H1 (cell line): ENCODE results near the gene SPATA13. TPM values are rescaled to one million over a fixed set of nuclear protein-coding genes. Genes with fewer than 3 reads are reported as not detected.

Experiments
- CTCF ChIA-PET: fragments of 300-600 bp; sonication (Branson Sonifier 250); formaldehyde crosslinking; loops from one replicate; lab custom pipeline; 2021; ENCODE audit not compliant: partially characterized antibody; lab: Charles Lee
- POLR2A ChIA-PET: fragments of 300-600 bp; sonication (Branson Sonifier 250); formaldehyde crosslinking; loops from one replicate; lab custom pipeline; 2021; ENCODE audit warnings: inconsistent platforms; ENCODE audit not compliant: partially characterized antibody; lab: Charles Lee
- DNase-seq, 2 experiments: peaks; one replicate each; pipeline versions ENCODE4 v3.0.0 to v3.0.0-alpha.2; 2010 to 2022; ENCODE audit warnings: low spot score in 2 of 2, low read depth in 1 of 2, mixed read lengths in 1 of 2
- FAIRE-seq: peaks from 2 replicates; lab custom pipeline; 2011; peaks lifted over from hg19 to GRCh38; lab: Jason Lieb, UNC
- H2AFZ ChIP-seq: 2 replicates; pipeline ENCODE4 v1.8.1; 2012; ENCODE audit warnings: low read length, inconsistent platforms
- H2AK5ac ChIP-seq: 2 replicates; pipeline ENCODE4 v1.6.1; 2013; ENCODE audit warnings: low read depth, low read length
- H2BK120ac ChIP-seq: replicated peaks from 2 replicates; pipeline ENCODE3; 2013; ENCODE audit warnings: low read depth, low read length, inconsistent platforms
- H2BK12ac ChIP-seq: 2 replicates; pipeline ENCODE4 v1.6.1; 2013; ENCODE audit warnings: low read depth, low read length
- H2BK15ac ChIP-seq: 2 replicates; pipeline ENCODE4 v1.6.1; 2013; ENCODE audit warnings: low read length
- H2BK20ac ChIP-seq: 2 replicates; pipeline ENCODE4 v1.6.1; 2013; ENCODE audit warnings: low read length
- H2BK5ac ChIP-seq: 2 replicates; pipeline ENCODE4 v1.6.1; 2013; ENCODE audit warnings: low read depth, low read length
- H3K14ac ChIP-seq: 2 replicates; pipeline ENCODE4 v1.6.1; 2013; ENCODE audit warnings: inconsistent platforms; ENCODE audit not compliant: insufficient read length
- H3K18ac ChIP-seq: 2 replicates; pipeline ENCODE4 v1.6.1; 2013; ENCODE audit warnings: low read length; ENCODE audit errors: extremely low read depth
- H3K23ac ChIP-seq: 2 replicates; pipeline ENCODE4 v1.6.1; 2013; ENCODE audit warnings: inconsistent platforms; ENCODE audit not compliant: insufficient read length
- H3K23me2 ChIP-seq: 2 replicates; pipeline ENCODE4 v1.6.1; 2013; ENCODE audit warnings: low read depth, low read length
- H3K27ac ChIP-seq: 2 replicates; pipeline ENCODE4 v1.6.1; 2011; ENCODE audit warnings: low read depth, low read length, inconsistent platforms
- H3K27me3 ChIP-seq, 4 experiments: replicated peaks in 1 of 4; 1 replicate in 1 of 4; 2 replicates in 3 of 4; pipeline versions ENCODE4 v1.6.1 to v1.8.1; 2011 to 2013; ENCODE audit warnings: low read length in 3 of 4, mild to moderate bottlenecking in 3 of 4, inconsistent platforms in 2 of 4, mixed read lengths in 2 of 4, moderate library complexity in 1 of 4; ENCODE audit not compliant: control insufficient read depth in 3 of 4, insufficient read depth in 3 of 4; ENCODE audit errors: extremely low read depth in 1 of 4
- H3K36me3 ChIP-seq, 4 experiments: 2 replicates each; pipeline versions ENCODE4 v1.6.1 to v1.8.1; 2011 to 2013; ENCODE audit warnings: mild to moderate bottlenecking in 4 of 4, low read length in 3 of 4, moderate library complexity in 2 of 4, control low read depth in 1 of 4, inconsistent platforms in 1 of 4; ENCODE audit not compliant: insufficient read depth in 4 of 4, control insufficient read depth in 2 of 4
- H3K4ac ChIP-seq: replicated peaks from 2 replicates; pipeline ENCODE3; 2013; ENCODE audit warnings: low read length, low read depth, mixed read lengths, inconsistent platforms; ENCODE audit not compliant: insufficient read length
- H3K4me1 ChIP-seq, 4 experiments: replicated peaks in 1 of 4; 1 replicate in 1 of 4; 2 replicates in 3 of 4; pipeline versions ENCODE4 v1.6.1 to v1.8.1; 2011 to 2013; ENCODE audit warnings: low read length in 3 of 4, inconsistent platforms in 2 of 4, mixed read lengths in 1 of 4; ENCODE audit not compliant: insufficient read depth in 4 of 4, control insufficient read depth in 3 of 4
- H3K4me2 ChIP-seq, 2 experiments: 2 replicates each; pipeline versions ENCODE4 v1.6.1 to v1.8.1; 2011 to 2013; ENCODE audit warnings: low read depth in 2 of 2, low read length in 2 of 2, control low read depth in 1 of 2, inconsistent platforms in 1 of 2, mild to moderate bottlenecking in 1 of 2; ENCODE audit not compliant: insufficient read depth in 1 of 2
- H3K4me3 ChIP-seq, 4 experiments: fragments of 200-600, 300-600 bp in 1 of 4; sonication (generic), shearing (Covaris generic), sonication (Bioruptor Twin) in 1 of 4; 2 replicates each; pipeline versions ENCODE4 v1.5.1 to v1.8.1; 2011 to 2016; ENCODE audit warnings: low read length in 4 of 4, low read depth in 3 of 4, control low read depth in 2 of 4, inconsistent platforms in 2 of 4, mild to moderate bottlenecking in 2 of 4, mixed read lengths in 1 of 4, moderate library complexity in 1 of 4; ENCODE audit not compliant: insufficient read depth in 2 of 4; ENCODE audit errors: extremely low read depth in 1 of 4
- H3K56ac ChIP-seq: replicated peaks from 2 replicates; pipeline ENCODE3; 2013; ENCODE audit warnings: low read depth, mild to moderate bottlenecking, mixed read lengths, low read length, inconsistent platforms; ENCODE audit not compliant: insufficient read length
- H3K79me1 ChIP-seq: 2 replicates; pipeline ENCODE4 v1.6.1; 2013; ENCODE audit warnings: low read depth, low read length, control low read depth
- H3K79me2 ChIP-seq, 2 experiments: 2 replicates each; pipeline versions ENCODE4 v1.6.1 to v1.8.1; 2012 to 2013; ENCODE audit warnings: low read length in 2 of 2, mild to moderate bottlenecking in 2 of 2, inconsistent platforms in 1 of 2; ENCODE audit not compliant: insufficient read depth in 2 of 2, control insufficient read depth in 1 of 2
- H3K9ac ChIP-seq, 4 experiments: replicated peaks in 1 of 4; 1 replicate in 1 of 4; 2 replicates in 3 of 4; pipeline versions ENCODE4 v1.6.1 to v1.8.1; 2011 to 2013; ENCODE audit warnings: low read depth in 3 of 4, low read length in 3 of 4, control low read depth in 2 of 4, mild to moderate bottlenecking in 2 of 4, moderate library complexity in 2 of 4, inconsistent platforms in 1 of 4; ENCODE audit errors: extremely low read depth in 1 of 4
- H3K9me3 ChIP-seq, 2 experiments: 2 replicates each; pipeline versions ENCODE4 v1.6.1 to v1.8.1; 2012 to 2013; ENCODE audit warnings: mild to moderate bottlenecking in 2 of 2, moderate library complexity in 2 of 2, control low read depth in 1 of 2, inconsistent platforms in 1 of 2, low read depth in 1 of 2, low read length in 1 of 2, mixed read lengths in 1 of 2; ENCODE audit not compliant: insufficient read depth in 2 of 2
- H4K20me1 ChIP-seq, 2 experiments: replicated peaks in 1 of 2; 2 replicates each; pipeline versions ENCODE3 to v1.8.1; 2011 to 2013; ENCODE audit warnings: inconsistent platforms in 2 of 2, low read length in 2 of 2, mild to moderate bottlenecking in 1 of 2; ENCODE audit not compliant: insufficient read depth in 2 of 2, control insufficient read depth in 1 of 2
- H4K5ac ChIP-seq: 2 replicates; pipeline ENCODE4 v1.6.1; 2013; ENCODE audit warnings: low read length, low read depth, mixed read lengths, inconsistent platforms; ENCODE audit not compliant: insufficient read length
- H4K8ac ChIP-seq: 2 replicates; pipeline ENCODE4 v1.8.0; 2013; ENCODE audit warnings: mild to moderate bottlenecking, moderate library complexity, low read length, inconsistent platforms; ENCODE audit not compliant: insufficient read depth; ENCODE audit errors: extremely low read depth
- H4K91ac ChIP-seq: replicated peaks from 2 replicates; pipeline ENCODE3; 2013; ENCODE audit warnings: low read length, mixed read lengths, inconsistent platforms; ENCODE audit not compliant: insufficient read length
- EGR1 ChIP-seq: IDR thresholded peaks from 2 replicates; pipeline ENCODE4 v1.6.1; 2011; ENCODE audit warnings: low read depth, low read length, borderline replicate concordance
- GTF2F1 ChIP-seq: IDR thresholded peaks from 2 replicates; pipeline ENCODE4 v1.6.1; 2012; ENCODE audit warnings: low read depth, low read length, improper control_type of control experiment, borderline replicate concordance
- HDAC2 ChIP-seq, 2 experiments: fragments of 300-600 bp in 1 of 2; sonication (generic) in 1 of 2; IDR thresholded peaks; 2 replicates each; pipeline ENCODE4 v1.6.1; 2011 to 2012; ENCODE audit warnings: low read depth in 2 of 2, low read length in 2 of 2, mild to moderate bottlenecking in 2 of 2, moderate library complexity in 2 of 2, borderline replicate concordance in 1 of 2, inconsistent platforms in 1 of 2
- MAFK ChIP-seq: IDR thresholded peaks from 2 replicates; pipeline ENCODE4 v1.6.1; 2012; ENCODE audit warnings: low read depth, mild to moderate bottlenecking, improper control_type of control experiment, low read length
- MAX ChIP-seq: IDR thresholded peaks from 2 replicates; pipeline ENCODE4 v1.6.1; 2012; ENCODE audit warnings: inconsistent platforms
- NRF1 ChIP-seq: IDR thresholded peaks from 2 replicates; pipeline ENCODE4 v1.6.1; 2011; ENCODE audit warnings: mild to moderate bottlenecking, low read depth, low read length, improper control_type of control experiment
- POLR2A ChIP-seq, 2 experiments: IDR thresholded peaks; 1 replicate in 1 of 2; 2 replicates in 1 of 2; pipeline ENCODE4 v1.6.1; 2011; ENCODE audit warnings: low read depth in 2 of 2, low read length in 2 of 2, mild to moderate bottlenecking in 2 of 2; ENCODE audit errors: control extremely low read depth in 1 of 2
- WGBS, 2 experiments: shearing (Covaris generic) in 1 of 2; methylation state at CpG; one replicate each; pipeline versions ENCODE4 v1.1.6 to v1.1.7; 2013 to 2015; ENCODE audit warnings: low lambda C conversion rate in 2 of 2, mixed read lengths in 2 of 2, inconsistent platforms in 1 of 2, low coverage in 1 of 2, missing lambda C conversion rate in 1 of 2; ENCODE audit not compliant: insufficient replicate concordance in 2 of 2, insufficient coverage in 1 of 2, insufficient read length in 1 of 2; ENCODE audit errors: extremely low coverage in 1 of 2, missing lambda C conversion rate in 1 of 2; 5-methylcytosine and 5-hydroxymethylcytosine counted together
- polyA plus RNA-seq, 7 experiments: library from polyadenylated mRNA; depleted of rRNA in 3 of 7; stranded (reverse) in 5 of 7; unstranded in 2 of 7; fragments of >200 nt in 5 of 7; fragments of 200-250 nt in 2 of 7; gene quantifications; 1 replicate in 5 of 7; 2 replicates in 1 of 7; 4 replicates in 1 of 7; pipeline versions ENCODE4 v1.2.1 to v1.2.3, GENCODE V29; 2011 to 2013; ENCODE audit warnings: missing spikeins in 2 of 7, mixed read lengths in 2 of 7
- total RNA-seq: library from RNA; stranded (reverse); fragmentation: NEBNext Ultra II Directional; extraction: Animal tissue kit (Norgen Biotek cat#: 25700); gene quantifications from 2 replicates; pipeline ENCODE4 v1.2.1, GENCODE V29; 2021

SPATA13 gene
- total and polyA plus RNA-seq, 2 of the 8 experiments (the other 6 are each of a cell fraction or from before 2014, with no cell fraction given) = 12.6 to 30.9 TPM

- no peaks in the 10 kb centered on the region for H3K9me3 ChIP-seq
- FAIRE-seq = no peak
These were observed 121.7 kb downstream of the SPATA13 start for GRCh38 chr13:24282256-24282655.

More at GRCh38 chr13:24282256-24282655, 121.7 kb downstream of the SPATA13 start:
- Histone ChIP-seq H2BK15ac (no peak overlapping the region), H2BK120ac (no peak overlapping the region), H3K4ac (no peak overlapping the region), H2AFZ (no peak overlapping the region), H4K20me1 (peaks cover 0 to 4% of the 10 kb centered on the region in 2 experiments), H3K23me2 (no peaks in the 10 kb centered on the region), H3K36me3 (0 out of 8 replicates have a peak, but pooled peaks cover 0 to 1% (median 0%) of the 10 kb centered on the region in 4 experiments), H3K4me2 (no peak overlapping the region), H3K4me1 (no peaks in the 10 kb centered on the region), H2BK12ac (no peak overlapping the region), H4K91ac (no peak overlapping the region), H2BK20ac (no peak overlapping the region), H2BK5ac (no peak overlapping the region)
- ChIA-PET CTCF (interaction anchor here (0.6 to 1.0 kb wide), 4 partner anchors 48 to 262 kb away, joined by 3 read pairs; no protein-coding TSS in a partner anchor), POLR2A (no interaction called here)
- DNase-seq = no peak
- no peak for TF ChIP-seq NRF1
- TF ChIP-seq POLR2A (IDR thresholded peaks at IDR 0.05; ENCODE audit: control extremely low read depth in 1 of 2, low read depth in 2 of 2, low read length in 2 of 2) = no peak
- no peak for TF ChIP-seq MAX
- no peak for TF ChIP-seq MAFK
- no peak for TF ChIP-seq GTF2F1
- TF ChIP-seq EGR1 = no peak
- TF ChIP-seq HDAC2 (IDR thresholded peaks at IDR 0.05; ENCODE audit: borderline replicate concordance in 1 of 2, low read depth in 2 of 2, low read length in 2 of 2) = no peak
- TF ChIP-seq, all 59 proteins: peak for 0
- H3K18ac ChIP-seq = no peak overlapping the region
- H3K27me3 ChIP-seq = no peaks in the 10 kb centered on the region
- no peak overlapping the region for H3K27ac ChIP-seq
- no peaks in the 10 kb centered on the region; the same call in 1 of the 2 replicates for H3K79me1 ChIP-seq
- no peaks in the 10 kb centered on the region for H3K79me2 ChIP-seq
- no peak overlapping the region for H3K14ac ChIP-seq
- 90% methylated on average over 4 of the region's 4 CpGs; no CpG with 5 or more reads in 1 of the 2 experiments for WGBS, 2 experiments
- H3K23ac ChIP-seq = no peak overlapping the region
- H4K5ac ChIP-seq = no peak overlapping the region
- H2AK5ac ChIP-seq = no peak overlapping the region
- H4K8ac ChIP-seq = no peak overlapping the region
- H3K4me3 ChIP-seq = no peak overlapping the region
- no peak overlapping the region; a peak in 1 of 7 replicates for H3K9ac ChIP-seq
- no peak overlapping the region for H3K56ac ChIP-seq
